Adrenal gland (tissue), 5 donors: ENCODE measurements around the gene MMP24OS.

ENCODE experiments used
- POLR2A ChIP-seq, 2 donors: fragments of 450-650 bp; IDR thresholded peaks; one replicate each; pipeline ENCODE4 v1.6.1; 2017; ENCODE audit warnings: antibody characterized with exemption in 2 of 2, mild to moderate bottlenecking in 2 of 2, moderate library complexity in 1 of 2
- TF ChIP-seq, protein P1 (sequence below), 6 experiments: fragments of 450-650 bp in 4 of 6; fragments of 200-600 bp in 2 of 6; sonication (generic) in 1 of 6; IDR thresholded peaks; 1 replicate in 5 of 6; 2 replicates in 1 of 6; pipeline versions ENCODE4 v1.5.1 to v1.8.0; 2016 to 2021; ENCODE audit warnings: antibody characterized with exemption in 6 of 6, mild to moderate bottlenecking in 2 of 6, moderate library complexity in 1 of 6
- donor health status: DM: no; HTN: no; CAD: no.

DNA sequence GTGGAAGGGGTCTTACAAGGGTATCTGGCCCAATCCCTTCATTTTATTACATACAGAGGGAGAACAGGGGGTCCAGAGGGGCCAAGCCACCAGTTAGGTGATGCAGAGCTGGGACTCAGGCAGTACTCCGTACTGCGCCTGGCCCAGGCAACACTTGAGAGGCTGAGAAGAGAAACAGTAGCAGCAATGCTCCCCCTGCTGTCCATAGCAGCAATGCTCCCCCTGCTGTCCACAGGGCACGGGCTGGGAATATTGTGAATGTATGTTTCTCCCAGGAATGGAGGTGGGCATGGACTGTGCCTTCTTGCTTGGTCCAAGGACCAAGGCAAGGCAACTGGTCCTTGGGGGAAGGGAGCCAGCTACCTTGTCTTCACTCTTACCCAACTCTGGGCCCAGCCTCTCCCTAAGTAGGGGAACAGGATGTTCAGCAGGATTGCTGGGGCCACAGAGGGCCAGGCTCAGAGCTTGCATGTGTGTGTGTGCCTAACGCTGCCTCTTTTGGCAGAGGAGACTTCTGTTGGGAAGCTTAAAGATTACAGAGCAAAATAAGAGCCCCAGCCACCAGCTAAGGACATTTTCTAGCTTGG is 29.1 kb upstream of the MMP24OS start:
- TF ChIP-seq, protein P1, sequence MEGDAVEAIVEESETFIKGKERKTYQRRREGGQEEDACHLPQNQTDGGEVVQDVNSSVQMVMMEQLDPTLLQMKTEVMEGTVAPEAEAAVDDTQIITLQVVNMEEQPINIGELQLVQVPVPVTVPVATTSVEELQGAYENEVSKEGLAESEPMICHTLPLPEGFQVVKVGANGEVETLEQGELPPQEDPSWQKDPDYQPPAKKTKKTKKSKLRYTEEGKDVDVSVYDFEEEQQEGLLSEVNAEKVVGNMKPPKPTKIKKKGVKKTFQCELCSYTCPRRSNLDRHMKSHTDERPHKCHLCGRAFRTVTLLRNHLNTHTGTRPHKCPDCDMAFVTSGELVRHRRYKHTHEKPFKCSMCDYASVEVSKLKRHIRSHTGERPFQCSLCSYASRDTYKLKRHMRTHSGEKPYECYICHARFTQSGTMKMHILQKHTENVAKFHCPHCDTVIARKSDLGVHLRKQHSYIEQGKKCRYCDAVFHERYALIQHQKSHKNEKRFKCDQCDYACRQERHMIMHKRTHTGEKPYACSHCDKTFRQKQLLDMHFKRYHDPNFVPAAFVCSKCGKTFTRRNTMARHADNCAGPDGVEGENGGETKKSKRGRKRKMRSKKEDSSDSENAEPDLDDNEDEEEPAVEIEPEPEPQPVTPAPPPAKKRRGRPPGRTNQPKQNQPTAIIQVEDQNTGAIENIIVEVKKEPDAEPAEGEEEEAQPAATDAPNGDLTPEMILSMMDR (IDR thresholded peaks at IDR 0.05) = peak; percentile 24 to 61 (median 50)
- no peak for TF ChIP-seq POLR2A (IDR thresholded peaks at IDR 0.05)
